ENCODE results near the gene CYB561. TPM values are rescaled to one million over a fixed set of nuclear protein-coding genes. Genes with fewer than 3 reads are reported as not detected.

Gene CYB561
- total RNA-seq, 1 experiment from 2014 or later = 29.1 TPM

- H3K4me3 ChIP-seq (ENCODE audit: low read depth, low read length, poor library complexity, severe bottlenecking) = no peak overlapping the region
- no peaks in the 10 kb centered on the region for H3K27me3 ChIP-seq (replicated peaks; ENCODE audit: insufficient read depth, low read depth, low read length, poor library complexity)
- CTCF ChIA-PET = interaction anchor here (0.5 kb wide), 1 partner anchor 333 kb away, joined by 7 read pairs; no protein-coding TSS in a partner anchor
- BruUV-seq (replicated peaks) = no TSS peak
- H3K9me3 ChIP-seq (ENCODE audit: low read depth, low read length, poor library complexity, severe bottlenecking) = no peaks in the 10 kb centered on the region
- no peak for DNase-seq (ENCODE audit: low spot score)
- H3K27ac ChIP-seq (ENCODE audit: low read depth, low read length, poor library complexity, severe bottlenecking) = no peak overlapping the region
- H3K36me3 ChIP-seq (ENCODE audit: insufficient read depth, low read length, poor library complexity, severe bottlenecking) = no peaks in the 10 kb centered on the region
- POLR2A ChIA-PET (ENCODE audit: low non-redundant PET) = no interaction called here
- intact Hi-C loops (cut with micrococcal nuclease; ENCODE audit: unreplicated experiment) = loop anchor here (10.0 kb wide), 1 partner anchor 271 kb away; no protein-coding TSS in a partner anchor
- no peaks in the 10 kb centered on the region for H3K4me1 ChIP-seq (ENCODE audit: insufficient read depth, low read length, poor library complexity, severe bottlenecking)
- no peak for TF ChIP-seq EZH2 (IDR thresholded peaks at IDR 0.05; ENCODE audit: borderline replicate concordance, low read depth, low read length, poor library complexity, severe bottlenecking)
- TF ChIP-seq, protein P1, sequence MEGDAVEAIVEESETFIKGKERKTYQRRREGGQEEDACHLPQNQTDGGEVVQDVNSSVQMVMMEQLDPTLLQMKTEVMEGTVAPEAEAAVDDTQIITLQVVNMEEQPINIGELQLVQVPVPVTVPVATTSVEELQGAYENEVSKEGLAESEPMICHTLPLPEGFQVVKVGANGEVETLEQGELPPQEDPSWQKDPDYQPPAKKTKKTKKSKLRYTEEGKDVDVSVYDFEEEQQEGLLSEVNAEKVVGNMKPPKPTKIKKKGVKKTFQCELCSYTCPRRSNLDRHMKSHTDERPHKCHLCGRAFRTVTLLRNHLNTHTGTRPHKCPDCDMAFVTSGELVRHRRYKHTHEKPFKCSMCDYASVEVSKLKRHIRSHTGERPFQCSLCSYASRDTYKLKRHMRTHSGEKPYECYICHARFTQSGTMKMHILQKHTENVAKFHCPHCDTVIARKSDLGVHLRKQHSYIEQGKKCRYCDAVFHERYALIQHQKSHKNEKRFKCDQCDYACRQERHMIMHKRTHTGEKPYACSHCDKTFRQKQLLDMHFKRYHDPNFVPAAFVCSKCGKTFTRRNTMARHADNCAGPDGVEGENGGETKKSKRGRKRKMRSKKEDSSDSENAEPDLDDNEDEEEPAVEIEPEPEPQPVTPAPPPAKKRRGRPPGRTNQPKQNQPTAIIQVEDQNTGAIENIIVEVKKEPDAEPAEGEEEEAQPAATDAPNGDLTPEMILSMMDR (conservative IDR thresholded peaks at IDR 0.05; ENCODE audit: low read depth, low read length) = no peak
Measured at GRCh38 chr17:63423251-63423950, 22.7 kb downstream of the CYB561 start.

GRCh38 chr17:63421681-63422645 is 24.1 kb downstream of the CYB561 start:
- Histone ChIP-seq H3K27me3 (replicated peaks; ENCODE audit: insufficient read depth, low read depth, low read length, poor library complexity) (no peaks in the 10 kb centered on the region), H3K27ac (ENCODE audit: low read depth, low read length, poor library complexity, severe bottlenecking) (no peak overlapping the region), H3K36me3 (ENCODE audit: insufficient read depth, low read length, poor library complexity, severe bottlenecking) (no peaks in the 10 kb centered on the region), H3K4me1 (ENCODE audit: insufficient read depth, low read length, poor library complexity, severe bottlenecking) (no peaks in the 10 kb centered on the region), H3K4me3 (ENCODE audit: low read depth, low read length, poor library complexity, severe bottlenecking) (no peak overlapping the region), H3K9me3 (ENCODE audit: low read depth, low read length, poor library complexity, severe bottlenecking) (no peaks in the 10 kb centered on the region)
- ChIA-PET POLR2A (ENCODE audit: low non-redundant PET) (no interaction called here), CTCF (no interaction called here)
- intact Hi-C loops (cut with micrococcal nuclease; ENCODE audit: unreplicated experiment) = loop anchor here (10.0 kb wide), 1 partner anchor 273 kb away; no protein-coding TSS in a partner anchor
- no peak for DNase-seq (ENCODE audit: low spot score)
- TF ChIP-seq, protein P1 (conservative IDR thresholded peaks at IDR 0.05; ENCODE audit: low read depth, low read length) = no peak
- TF ChIP-seq EZH2 (IDR thresholded peaks at IDR 0.05; ENCODE audit: borderline replicate concordance, low read depth, low read length, poor library complexity, severe bottlenecking) = no peak
- no TSS peak for BruUV-seq (replicated peaks)

GRCh38 chr17:63420868-63421680 is 25.0 kb downstream of the CYB561 start:
- TF ChIP-seq EZH2 (IDR thresholded peaks at IDR 0.05; ENCODE audit: borderline replicate concordance, low read depth, low read length, poor library complexity, severe bottlenecking) = no peak
- TF ChIP-seq, protein P1 (conservative IDR thresholded peaks at IDR 0.05; ENCODE audit: low read depth, low read length) = no peak
- ChIA-PET CTCF (interaction anchor here (0.6 kb wide), 1 partner anchor 44 kb away, joined by 8 read pairs; no protein-coding TSS in a partner anchor), POLR2A (ENCODE audit: low non-redundant PET) (interaction anchor here (0.5 kb wide), 1 partner anchor 1505 kb away, joined by 7 read pairs; no protein-coding TSS in a partner anchor)
- Histone ChIP-seq H3K36me3 (ENCODE audit: insufficient read depth, low read length, poor library complexity, severe bottlenecking) (no peaks in the 10 kb centered on the region), H3K27ac (ENCODE audit: low read depth, low read length, poor library complexity, severe bottlenecking) (no peak overlapping the region), H3K4me1 (ENCODE audit: insufficient read depth, low read length, poor library complexity, severe bottlenecking) (no peaks in the 10 kb centered on the region), H3K4me3 (ENCODE audit: low read depth, low read length, poor library complexity, severe bottlenecking) (no peak overlapping the region), H3K27me3 (replicated peaks; ENCODE audit: insufficient read depth, low read depth, low read length, poor library complexity) (no peaks in the 10 kb centered on the region), H3K9me3 (ENCODE audit: low read depth, low read length, poor library complexity, severe bottlenecking) (no peaks in the 10 kb centered on the region)
- no peak for DNase-seq (ENCODE audit: low spot score)
- no TSS peak for BruUV-seq (replicated peaks)
- intact Hi-C loops (cut with micrococcal nuclease; ENCODE audit: unreplicated experiment) = loop anchor here (10.0 kb wide), 1 partner anchor 274 kb away; no protein-coding TSS in a partner anchor

All from A673 (cell line).